NCI-H510A (cell line): ENCODE data around the gene APEH.

Experiments
- DNase-seq: peaks from one replicate; lab custom pipeline; 2025; lab: John Stamatoyannopoulos, UW

The APEH gene

DNA sequence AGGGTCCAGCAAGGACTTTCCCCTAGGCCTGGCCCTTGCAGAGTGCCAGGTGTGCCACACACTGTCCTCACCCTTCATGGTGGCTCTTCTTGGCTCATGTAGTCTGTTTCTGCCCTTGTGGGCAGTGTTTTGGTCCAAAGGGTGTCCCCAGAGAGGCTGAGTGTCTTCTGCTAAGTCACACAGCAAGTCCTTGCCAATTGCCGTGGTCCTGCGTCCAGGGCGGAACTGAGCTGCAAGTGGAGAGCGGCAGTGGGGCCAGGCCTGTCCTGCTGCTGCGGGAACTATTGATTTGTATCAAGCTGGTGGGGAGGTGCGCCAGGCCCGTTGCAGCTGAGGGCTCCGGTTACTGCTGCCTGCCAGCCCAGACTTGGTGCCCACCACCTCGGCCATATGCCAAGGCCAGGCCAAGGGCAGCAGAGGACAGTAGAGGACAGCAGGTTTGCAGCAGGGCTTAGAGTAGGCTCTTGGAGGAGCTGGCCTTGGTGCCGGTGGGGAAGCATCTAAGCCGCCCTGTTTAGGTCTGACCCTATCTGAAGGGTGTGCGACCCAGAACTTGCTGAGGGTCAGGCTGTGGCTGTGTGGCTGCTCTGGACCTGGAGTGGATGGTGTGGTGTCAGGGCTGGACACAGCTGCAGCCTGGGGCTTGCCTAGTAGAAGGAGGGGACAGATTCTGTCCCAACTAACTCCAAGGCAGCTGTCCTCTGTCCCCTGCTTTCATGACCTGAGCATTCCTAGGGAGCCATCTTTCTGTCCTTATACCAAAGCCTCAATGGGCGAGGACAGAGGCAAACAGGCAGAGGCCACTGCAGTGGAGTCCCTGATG lies 40.8 kb downstream of the APEH start:
- no peak for DNase-seq

DNA sequence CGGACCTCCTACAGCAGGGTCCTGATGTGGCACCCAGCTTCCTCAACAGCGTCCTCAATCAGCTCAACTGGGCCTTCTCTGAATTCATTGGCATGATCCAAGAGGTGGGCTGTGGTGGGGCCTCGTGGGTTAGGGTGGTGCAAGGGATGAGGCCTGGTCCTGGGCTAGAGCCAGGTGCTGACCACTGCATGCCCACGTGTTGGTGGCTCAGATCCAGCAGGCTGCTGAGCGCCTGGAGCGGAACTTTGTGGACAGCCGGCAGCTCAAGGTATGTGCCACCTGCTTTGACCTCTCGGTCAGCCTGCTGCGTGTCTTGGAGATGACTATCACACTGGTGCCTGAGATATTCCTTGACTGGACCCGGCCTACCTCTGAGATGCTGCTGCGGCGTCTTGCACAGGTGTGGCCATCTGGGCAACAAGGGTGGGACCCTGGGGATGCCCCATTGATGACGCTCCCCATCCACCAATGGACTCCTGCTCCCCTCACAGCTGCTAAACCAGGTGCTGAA lies 41.5 kb downstream of the APEH start:
- no peak for DNase-seq

DNA sequence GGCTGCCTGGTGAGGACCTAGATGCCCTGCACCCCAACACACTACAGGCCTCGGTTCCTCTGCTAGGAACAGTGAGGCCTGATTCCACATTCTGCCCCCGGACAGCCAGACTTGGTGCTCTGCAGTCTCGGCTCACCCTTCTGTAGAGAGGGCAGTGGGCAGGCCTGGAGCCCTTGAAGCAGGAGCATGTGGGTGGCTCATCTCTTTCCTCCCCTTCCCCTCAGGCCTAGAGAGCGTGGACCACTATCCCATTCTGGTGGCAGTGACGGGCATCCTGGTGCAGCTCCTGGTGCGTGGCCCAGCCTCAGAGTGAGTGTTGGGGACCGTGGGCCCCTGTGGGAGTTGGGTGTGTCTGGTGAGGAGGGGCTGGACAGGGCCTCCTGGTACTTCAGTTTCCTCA lies 42.0 kb downstream of the APEH start:
- DNase-seq, result no peak

DNA sequence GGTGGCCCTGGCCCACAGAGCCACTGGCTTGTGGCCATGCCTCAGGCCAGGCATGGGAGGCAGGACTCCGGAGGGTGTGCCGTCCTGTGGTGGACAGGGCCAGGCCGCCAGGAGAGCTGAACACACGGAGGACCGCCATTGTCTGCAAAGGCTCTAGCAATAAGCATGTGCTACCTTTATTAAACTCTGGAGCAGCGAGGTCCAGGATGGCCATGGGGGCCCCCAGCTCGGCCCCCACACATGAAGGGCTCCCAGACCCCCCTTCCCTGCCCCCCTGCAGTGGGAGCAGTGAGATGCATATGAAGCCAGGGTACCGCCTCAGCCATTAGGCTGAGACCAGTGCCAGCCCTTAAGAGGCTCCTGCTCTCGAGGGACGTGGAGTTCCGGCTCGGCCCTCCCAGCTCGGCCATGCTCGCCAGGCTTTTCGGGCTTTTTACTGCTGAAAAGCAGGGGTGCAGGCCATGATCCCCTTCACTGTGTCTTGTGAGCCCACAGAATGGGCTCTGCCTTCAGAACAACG lies 42.6 kb downstream of the APEH start:
- DNase-seq, result no peak

DNA sequence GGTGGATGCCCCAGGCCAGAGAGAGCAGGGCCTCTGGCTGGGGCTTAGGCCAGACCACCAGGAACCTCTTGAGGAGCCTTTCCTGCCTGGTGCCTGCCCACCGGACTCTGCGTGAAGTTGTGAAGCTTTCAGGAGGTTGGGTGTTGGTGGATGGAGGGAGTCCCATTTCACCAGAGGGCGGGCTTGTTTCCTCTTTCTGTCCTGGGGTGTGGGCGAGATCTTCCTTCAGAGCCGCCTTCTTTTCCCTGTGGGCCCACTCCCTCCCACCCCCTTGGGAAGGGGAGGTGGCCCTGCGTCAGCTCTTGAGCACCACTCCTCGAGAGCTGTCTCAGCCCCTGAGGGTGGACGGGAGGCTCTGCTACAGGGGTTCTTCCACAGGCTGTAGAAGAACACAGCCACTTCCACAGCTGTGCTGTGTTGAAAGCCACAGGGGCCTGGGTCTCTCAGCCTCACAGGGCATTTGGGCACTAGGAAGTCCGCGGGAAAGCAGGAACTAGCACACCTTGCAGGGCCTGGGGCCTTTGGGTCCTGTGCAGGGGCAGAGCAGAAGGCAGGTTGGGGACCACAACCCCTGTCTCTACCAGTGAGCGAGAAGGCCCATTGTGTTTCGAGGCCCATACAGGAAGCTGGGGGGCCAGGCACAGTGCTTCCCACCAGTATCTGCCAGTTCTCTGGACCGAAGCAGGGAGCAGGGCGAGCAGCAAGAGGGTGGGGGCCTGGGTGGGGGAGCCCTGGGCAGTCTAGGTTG lies 43.2 kb downstream of the APEH start:
- no peak for DNase-seq

DNA sequence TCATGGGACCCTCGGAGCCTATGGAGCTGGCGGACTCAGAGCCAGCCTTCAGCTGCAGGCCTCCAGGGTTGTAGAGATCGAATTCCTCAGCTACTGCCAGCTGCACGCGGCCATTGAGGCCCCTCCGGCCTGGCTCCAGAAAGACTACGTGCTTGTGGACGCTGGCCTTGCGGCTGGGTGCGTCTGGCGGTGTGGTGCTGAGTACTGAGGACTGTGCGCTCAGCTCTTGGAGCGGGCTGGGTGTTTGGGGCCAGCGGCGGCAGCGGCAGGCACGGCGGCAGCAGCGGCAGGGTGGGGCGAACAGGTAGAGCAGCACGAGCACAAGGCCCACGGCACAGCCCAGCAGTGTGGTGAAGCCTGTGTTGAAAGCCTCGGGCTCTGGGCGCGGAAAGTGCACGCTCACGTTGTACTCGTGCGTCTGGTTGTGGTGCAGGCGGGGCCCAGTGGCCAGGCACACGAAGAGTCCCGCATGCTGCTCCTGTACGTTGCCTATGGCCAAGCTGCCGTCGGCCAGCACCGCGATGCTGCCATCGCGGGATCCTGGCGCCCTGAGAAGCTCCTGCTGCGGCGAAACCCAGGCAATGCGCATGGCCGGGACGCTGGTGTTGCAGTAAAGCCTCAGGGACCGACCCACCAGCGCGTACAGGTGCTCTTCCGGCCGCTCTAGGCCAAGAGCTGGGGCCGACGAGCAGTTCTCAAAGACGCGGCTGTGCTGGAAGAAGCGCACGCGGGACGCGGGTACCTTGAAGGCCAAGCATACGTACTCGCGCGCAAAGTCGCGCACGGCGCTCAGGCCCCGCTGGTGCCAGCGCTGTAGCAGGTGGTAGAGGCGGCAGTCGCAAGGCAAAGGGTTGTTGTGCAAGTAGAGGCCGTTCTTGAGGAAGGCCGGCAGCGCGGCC lies 44.1 kb downstream of the APEH start:
- DNase-seq, result no peak

DNA sequence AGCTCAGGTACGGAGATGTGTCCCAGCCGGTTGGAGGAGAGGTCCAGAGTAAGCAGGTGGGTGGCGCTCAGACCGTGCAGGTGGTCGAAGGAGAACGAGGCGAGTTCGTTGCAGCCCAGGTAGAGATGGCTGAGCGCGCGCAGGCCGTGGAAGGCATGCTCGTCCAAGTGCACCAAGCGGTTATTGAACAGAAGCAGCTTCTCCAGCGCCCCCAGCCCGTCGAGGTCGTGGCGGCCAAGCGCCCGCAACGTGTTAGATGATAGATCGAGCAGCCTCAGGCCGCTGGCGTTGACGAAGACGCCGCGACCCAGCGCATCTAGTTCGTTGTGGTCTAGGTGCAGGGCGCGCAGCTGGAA lies 44.7 kb downstream of the APEH start:
- DNase-seq, result no peak

DNA sequence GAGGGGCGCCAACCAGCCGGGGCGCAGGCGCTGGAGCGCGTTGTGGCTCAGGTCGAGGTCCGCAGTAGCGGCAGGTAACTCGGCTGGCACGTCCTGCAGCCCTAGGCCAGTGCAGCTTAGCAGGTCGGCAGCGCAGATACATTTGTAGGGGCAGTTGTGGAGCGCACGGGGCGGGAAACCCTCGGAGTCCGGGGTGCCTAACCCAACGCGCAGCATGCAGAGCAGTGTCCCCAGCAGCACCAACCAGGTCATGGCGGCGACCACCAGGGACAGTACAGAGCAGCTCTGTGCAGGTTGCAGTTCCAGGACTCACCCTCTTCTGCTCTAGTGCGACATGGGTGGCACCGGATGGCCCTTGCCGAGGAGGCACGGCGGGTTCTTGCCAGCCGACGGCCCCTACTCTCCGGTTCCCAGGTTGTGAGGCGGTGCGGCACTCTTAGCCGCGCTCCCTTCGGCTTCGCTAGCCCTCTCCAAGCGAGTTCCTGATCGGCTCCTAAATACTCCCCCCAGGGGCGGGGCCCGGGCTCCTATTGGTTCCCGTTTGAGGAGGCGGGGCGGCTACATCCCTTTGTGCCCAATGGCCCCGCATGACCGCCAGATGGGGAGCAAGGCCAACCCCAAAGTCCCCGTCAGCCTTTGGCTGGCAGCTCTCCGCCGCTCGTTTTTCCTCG lies 45.2 kb downstream of the APEH start, which contains the start of gene AMIGO3:
Gene AMIGO3 (minus strand): TSS at position 471 of the 671 bp plus-strand sequence. CDS start 219 bp downstream, at position 252.
- peak; percentile 96 for DNase-seq

DNA sequence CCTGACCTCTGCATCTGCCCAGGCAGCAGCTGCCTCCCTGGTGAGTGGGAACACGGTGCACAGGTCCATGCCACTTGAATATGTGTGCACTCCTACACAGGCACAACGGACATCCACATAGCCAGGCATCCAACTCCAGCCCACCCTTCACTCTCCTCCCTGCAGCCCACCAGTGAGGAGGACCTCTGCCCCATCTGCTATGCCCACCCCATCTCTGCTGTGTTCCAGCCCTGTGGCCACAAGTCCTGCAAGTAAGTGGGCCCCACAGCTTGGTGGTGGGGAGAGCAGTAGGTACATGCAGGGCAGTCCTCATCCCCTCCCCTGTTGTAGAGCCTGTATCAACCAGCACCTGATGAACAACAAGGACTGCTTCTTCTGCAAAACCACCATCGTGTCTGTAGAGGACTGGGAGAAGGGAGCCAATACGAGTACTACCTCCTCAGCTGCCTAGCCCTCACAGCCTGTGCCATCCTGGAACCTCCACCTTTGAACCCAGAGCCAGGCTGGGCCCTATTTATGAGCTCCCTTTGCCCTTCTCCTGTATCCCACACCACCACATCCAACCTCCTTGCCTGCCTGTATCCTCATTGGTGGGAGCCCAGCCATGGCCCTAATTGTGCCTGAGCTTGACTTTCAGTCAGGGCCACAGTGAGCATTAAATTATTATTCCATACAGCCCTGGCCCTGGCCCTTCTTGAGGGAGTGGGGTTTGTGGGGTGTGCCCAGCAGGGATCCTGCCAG lies 46.9 kb downstream of the APEH start:
- no peak for DNase-seq

DNA sequence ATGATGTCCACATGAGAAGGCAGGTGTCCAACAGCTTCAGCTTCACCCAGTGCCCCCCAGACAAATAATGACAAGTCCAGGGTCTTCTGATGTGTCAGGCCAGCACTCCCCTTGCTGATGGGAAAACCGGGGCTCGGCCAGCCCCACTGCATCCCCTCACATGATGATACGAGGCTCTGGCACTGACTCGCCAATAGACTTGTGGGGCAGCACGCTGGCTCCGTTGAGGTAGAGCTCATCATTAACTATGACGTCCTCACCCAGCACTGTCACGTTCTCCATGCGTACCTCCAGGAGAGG lies 47.4 kb downstream of the APEH start:
- DNase-seq, result no peak

DNA sequence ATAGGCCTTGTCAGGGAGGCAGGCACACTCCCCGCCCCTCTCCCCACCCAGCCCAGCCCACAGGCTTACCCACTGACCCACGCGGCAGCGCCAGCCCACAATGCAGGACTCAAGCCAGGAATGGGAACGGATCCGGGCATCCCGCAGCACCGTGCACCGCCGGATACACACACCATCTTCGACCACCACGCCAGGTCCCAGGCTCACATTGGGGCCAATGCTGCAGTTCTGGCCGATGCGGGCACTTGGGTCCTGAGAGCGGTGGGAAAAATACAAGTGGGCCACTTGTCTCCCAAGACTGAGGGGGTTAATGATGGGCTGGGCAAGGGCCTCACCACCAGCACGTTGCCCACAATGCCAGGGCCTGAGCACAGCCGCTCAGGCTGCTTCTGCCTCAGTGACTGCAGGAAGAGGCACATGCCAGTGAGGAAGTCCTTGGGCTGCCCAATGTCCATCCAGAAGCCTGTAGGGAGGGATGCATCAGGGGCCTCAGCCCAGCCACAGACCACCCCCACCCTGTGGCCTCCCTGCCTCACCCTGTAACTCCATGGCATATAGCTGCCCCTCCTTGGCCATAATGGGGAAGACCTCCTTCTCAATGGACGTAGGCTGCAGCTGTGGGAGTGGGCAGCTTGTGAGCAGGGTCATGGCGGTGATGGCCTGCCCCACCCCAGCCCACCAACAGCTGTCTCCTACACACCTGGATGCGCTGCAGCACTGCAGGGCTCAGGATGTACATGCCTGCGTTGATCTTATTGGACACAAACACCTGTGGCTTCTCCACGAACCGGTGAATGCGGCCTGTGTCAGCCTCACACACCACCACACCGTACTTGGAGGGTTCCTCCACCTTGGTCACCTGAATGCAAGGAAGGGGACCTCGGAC lies 48.0 kb downstream of the APEH start:
- no peak for DNase-seq

DNA sequence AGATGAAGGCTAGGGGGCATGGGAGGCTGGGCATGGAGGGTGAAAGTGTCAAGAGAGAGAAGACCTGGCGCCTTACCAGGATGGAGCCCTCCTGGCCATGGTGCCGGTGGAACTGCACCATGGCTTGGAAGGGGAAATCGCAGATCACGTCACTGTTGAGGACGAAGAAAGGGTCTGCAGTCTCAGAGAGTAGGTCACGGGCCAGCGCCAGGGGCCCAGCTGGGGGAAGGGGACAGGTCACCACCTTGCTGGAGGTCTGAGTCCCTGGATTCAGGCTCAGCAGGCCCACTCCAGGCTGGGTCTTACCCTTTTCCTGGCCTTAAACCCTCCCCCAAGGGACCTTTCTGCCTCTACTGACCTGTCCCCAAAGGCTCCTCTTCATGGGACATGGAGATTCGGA lies 48.7 kb downstream of the APEH start:
- DNase-seq, result no peak

DNA sequence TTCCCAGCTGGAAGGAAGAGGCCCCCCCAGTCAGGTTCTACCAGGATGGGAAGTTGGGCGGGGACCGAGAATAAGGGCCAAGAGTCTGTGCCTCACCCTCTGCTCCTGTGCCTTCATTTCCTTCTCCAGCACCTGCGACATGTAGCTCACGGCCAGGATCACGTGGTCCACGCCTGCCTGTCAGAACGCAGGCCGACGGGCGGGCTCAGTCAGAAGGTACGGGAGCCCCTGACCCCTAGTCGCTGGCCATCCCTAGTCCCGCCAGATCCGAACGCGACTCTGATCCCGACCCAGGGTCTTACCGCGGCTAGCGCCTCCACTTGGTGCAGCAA lies 49.1 kb downstream of the APEH start:
- DNase-seq, result peak; percentile 10

DNA sequence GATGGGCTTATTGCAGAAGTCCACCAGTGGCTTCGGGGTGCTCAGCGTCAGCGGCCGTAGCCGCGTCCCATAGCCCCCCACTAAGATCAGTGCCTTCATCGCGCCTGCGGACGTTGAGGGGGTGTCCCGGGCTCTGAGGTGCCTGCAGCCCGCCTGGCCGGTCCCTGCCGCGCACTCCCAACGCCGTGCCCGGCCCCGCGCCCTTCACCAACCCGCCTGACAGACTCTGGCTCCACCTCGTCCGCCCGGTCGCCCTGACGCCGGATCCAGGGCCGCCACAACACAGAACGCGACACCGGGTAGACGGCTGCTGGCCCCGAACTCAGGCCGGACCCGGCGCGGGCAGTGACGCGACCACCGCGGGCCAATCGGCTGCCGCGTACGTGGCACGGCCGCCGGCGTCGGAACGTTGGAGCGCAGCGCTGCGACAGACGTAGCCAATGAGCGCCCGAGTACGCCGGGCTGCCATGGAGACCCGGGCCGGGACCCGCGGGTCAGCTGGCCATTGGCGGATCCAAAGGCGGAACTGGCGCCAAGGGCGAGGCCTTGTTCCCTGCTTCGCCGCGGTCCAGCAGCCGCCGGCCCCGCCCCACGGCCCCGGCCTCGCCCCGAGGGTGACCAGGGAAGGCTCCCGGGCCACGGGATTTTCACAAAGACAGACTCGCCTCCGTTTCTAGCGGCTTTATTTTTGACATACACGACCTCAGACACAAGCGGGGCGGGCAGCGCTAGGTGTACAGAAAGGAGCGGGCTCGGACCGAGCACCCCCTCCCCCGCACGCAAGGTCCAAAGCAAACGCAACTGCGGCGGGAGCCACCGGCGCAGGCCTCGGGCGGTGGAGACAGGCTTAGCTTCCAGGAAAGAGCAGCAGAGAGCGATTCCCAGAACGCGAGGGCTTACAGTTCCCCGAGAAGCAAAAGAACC lies 49.7 kb downstream of the APEH start, which contains the start of gene GMPPB:
Gene GMPPB (minus strand): TSS at position 324 of the 924 bp plus-strand sequence. CDS start 225 bp downstream, at position 99.
- DNase-seq, result peak; percentile 83

DNA sequence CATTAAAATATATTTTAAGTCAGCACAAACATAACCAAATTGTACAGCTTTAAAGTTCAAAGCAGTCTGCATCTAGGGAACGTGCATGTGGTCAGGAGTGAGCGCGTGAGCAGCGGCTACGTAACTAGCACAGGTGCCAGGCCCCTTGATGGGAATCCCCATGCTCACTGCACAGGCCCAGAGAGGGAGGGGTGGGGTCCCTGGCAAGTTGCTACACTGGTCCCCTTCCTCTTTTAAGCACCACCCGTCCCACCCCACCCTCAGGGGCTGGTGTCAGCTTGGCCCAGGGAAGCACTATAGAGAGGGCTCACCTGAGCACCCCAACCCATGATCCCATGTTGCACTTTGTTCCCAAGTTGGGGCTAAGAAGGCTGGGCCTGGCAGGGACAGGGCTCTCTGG lies 50.4 kb downstream of the APEH start:
- no peak for DNase-seq

DNA sequence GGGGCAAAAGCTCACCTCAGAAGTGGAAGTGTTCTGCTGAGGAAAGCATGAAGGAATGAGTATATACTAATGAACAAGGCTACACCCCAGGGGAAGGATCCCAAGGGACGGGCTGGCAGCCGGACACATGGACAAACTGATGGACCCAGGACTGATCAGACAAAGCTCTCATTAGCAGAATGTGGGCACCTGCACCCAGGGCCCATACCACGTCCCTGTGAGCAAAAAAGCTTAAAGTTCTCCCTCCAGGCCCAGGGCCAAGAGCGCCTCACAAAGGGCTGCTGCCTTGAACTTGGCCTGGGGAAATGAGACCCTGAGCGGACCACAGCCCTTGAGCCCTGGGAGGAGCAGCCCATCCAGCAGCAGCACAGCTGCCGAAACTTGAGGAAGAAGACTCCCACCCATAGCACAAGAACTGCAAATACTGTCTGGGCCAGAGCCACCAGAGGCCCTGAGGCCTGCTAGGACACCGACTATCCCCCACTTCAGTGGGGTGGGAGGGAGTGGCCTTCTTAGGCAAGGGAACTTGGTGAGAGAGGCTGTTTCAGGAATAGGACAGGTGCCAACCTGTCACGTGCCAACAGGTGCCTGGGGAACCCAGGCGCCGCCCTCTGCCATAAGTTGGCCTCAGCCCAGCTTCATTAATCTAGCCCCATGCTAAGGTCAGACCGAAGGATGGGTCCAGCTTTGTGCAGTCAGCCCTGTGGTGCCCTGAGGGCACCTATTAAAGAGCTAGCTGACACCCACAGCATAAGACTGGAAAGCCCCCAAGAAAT lies 51.9 kb downstream of the APEH start:
- no peak for DNase-seq

DNA sequence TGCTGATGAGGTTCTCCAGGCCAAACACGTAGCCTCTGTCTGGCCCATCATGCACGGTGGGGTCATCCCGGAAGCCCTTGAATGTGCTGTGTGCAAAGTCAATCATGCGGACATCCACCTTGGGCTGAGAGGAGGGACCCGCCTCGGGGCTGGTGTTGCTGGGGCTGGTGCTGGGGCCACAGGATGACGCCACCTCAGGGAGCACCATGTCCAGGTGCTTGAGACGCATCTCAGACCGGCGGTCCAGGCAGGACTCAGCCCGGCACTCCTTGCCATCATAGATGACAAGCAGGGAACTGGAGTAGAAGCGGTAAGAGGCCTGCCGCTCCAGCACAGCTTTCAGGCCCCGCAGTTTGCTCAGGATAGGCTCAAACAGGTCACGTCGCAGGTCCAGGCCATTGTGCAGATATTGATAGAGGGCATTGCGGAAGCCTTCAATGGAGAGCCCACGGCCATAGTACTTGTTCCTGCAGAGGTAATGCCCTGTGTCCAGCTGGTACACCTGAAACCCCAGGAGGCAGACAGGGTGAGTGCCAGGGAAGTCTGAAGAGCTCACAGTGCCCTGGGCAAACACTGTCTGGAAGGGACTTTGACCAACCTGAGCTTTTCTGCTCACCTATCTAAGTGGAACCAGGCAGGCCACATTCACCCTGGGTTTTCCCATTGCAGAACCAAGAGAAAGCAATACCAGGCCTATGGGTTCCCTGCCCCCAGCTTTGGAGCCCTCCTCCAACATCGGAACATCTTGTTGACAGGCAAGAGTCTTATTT lies 53.2 kb downstream of the APEH start:
- no peak for DNase-seq
